ENCODE measurements around the gene RNF31. TPM values are rescaled to one million over a fixed set of nuclear protein-coding genes. Genes with fewer than 3 reads are reported as not detected.

RNF31 gene
- total and polyA plus RNA-seq, 2 of the 13 experiments (the other 11 are each of a cell fraction or from before 2014, with no cell fraction given): 48.2 to 86.8 TPM

DNA sequence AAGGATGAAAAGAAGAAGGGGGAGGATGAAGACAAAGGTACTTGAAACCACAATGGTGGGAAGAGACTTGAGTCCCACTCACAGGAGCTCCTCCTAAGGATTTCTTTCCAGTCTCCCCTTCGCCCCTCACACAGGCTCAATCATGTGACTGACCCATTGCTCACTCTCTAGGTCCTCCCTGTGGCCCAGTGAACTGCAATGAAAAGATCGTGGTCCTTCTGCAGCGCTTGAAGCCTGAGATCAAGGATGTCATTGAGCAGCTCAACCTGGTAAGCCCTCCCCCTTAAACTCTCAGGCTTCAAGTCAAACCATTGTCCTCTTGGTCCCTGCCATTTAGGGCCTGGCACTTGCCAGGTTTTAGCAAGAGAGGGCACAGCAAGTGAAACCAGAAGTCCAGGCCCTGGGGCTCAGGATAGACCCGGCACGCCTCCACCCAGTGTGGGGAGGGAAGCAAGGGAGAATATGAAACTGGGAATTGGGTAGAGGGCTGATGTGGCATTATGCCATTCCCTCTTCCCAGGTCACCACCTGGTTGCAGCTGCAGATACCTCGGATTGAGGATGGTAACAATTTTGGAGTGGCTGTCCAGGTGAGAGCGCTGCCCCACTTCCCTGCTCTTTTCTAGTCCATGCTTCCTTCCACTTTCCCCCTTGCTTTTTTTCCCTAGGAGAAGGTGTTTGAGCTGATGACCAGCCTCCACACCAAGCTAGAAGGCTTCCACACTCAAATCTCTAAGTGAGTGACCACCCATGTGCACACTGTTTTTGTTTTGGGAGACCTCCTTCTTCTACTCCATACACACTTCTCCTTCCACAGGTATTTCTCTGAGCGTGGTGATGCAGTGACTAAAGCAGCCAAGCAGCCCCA lies 9.5 kb upstream of the RNF31 start:
- intact Hi-C loops (cut with micrococcal nuclease; ENCODE audit: unreplicated experiment) (no loop called here), in situ Hi-C loops (cut with HindIII; ENCODE audit: extremely low pct_ligation_motif_present, low pct_unique_long_range_greater_than_20kb) (loop anchor here (25.0 kb wide), 1 partner anchor 825 kb away; the partner anchor contains the start of genes BCL2L2, PABPN1 and PPP1R3E)
- ChIA-PET POLR2A (interaction anchor here (0.9 to 22.7 kb wide), 15 partner anchors 9 to 1043 kb away, joined by 3 to 977 read pairs (median 27); partner anchors contain the start of genes ACIN1, C14orf119, CHMP4A and CIDEB), CTCF (ENCODE audit: low intra/inter-chr PET ratio, low total read pairs) (no interaction called here)
- no peak overlapping the region for H2AFZ ChIP-seq (ENCODE audit: low read length)
- H3K36me3 ChIP-seq (replicated peaks in 1 of 2; ENCODE audit: control insufficient read depth in 1 of 2, insufficient read depth in 2 of 2, low read length in 2 of 2): peaks cover 17 to 26% of the 10 kb centered on the region in 2 experiments
- H3K4me3 ChIP-seq (replicated peaks in 1 of 3; ENCODE audit: insufficient read depth in 1 of 3, low read depth in 2 of 3, low read length in 3 of 3): peak overlapping the region; percentile 91 to 98 (median 93); a peak in 4 of 6 replicates
- ATAC-seq (no peak), FAIRE-seq (no peak), DNase-seq (ENCODE audit: low spot score) (no peak)
- peaks cover 11% of the 10 kb centered on the region for H4K20me1 ChIP-seq (ENCODE audit: insufficient read depth, low read length)
- peak overlapping the region; percentile 75 for H3K27ac ChIP-seq (ENCODE audit: extremely low read length, insufficient read depth, low read length)
- H3K9me3 ChIP-seq (ENCODE audit: low read length): no peaks in the 10 kb centered on the region
- BruUV-seq (replicated peaks): TSS peak; percentile 61
- peak overlapping the region; percentile 97 for H3K4me2 ChIP-seq (ENCODE audit: low read depth, low read length)
- peak overlapping the region; percentile 94 for H3K9ac ChIP-seq (ENCODE audit: insufficient read depth, low read depth, low read length)
- H3K4me1 ChIP-seq (ENCODE audit: insufficient read depth, low read length): peaks cover 59% of the 10 kb centered on the region
- no peaks in the 10 kb centered on the region; a peak in 1 of 5 replicates for H3K27me3 ChIP-seq (ENCODE audit: control insufficient read depth in 1 of 2, insufficient read depth in 2 of 2, low read length in 2 of 2)
- WGBS (ENCODE audit: low lambda C conversion rate): 92% methylated on average over 8 of the region's 8 CpGs
- peaks cover 44% of the 10 kb centered on the region for H3K79me2 ChIP-seq (ENCODE audit: insufficient read depth, low read length)
- TF ChIP-seq ZNF33B (CRISPR knock-in tag; IDR thresholded peaks at IDR 0.05) (no peak), ZNF296 (CRISPR knock-in tag; conservative IDR thresholded peaks at IDR 0.05) (no peak), ZNF280D (CRISPR knock-in tag; IDR thresholded peaks at IDR 0.05) (no peak; the same call in 1 of the 2 replicates), KDM5B (CRISPR knock-in tag; IDR thresholded peaks at IDR 0.05; ENCODE audit: borderline replicate concordance) (no peak), HOXA3 (CRISPR knock-in tag; IDR thresholded peaks at IDR 0.05) (no peak), ZNF350 (CRISPR knock-in tag; IDR thresholded peaks at IDR 0.05; ENCODE audit: borderline replicate concordance, low read depth) (0 out of 2 replicates have a peak, but pooled peaks have one; percentile 9), ZNF382 (CRISPR knock-in tag; IDR thresholded peaks at IDR 0.05; ENCODE audit: borderline replicate concordance) (no peak), GABPA (IDR thresholded peaks at IDR 0.05; ENCODE audit: low read depth, low read length) (no peak), GABPA (CRISPR knock-in tag; IDR thresholded peaks at IDR 0.05; ENCODE audit: low read depth) (no peak), DNMT3B (CRISPR knock-in tag; conservative IDR thresholded peaks at IDR 0.05) (no peak), ZNF225 (CRISPR knock-in tag; IDR thresholded peaks at IDR 0.05) (peak; percentile 13; the same call in 1 of the 2 replicates), ZEB1 (IDR thresholded peaks at IDR 0.05; ENCODE audit: insufficient replicate concordance, low read depth) (no peak), GATA4 (IDR thresholded peaks at IDR 0.05; ENCODE audit: borderline replicate concordance, low read depth) (0 out of 2 replicates have a peak, but pooled peaks have one; percentile 31), TBX3 (IDR thresholded peaks at IDR 0.05; ENCODE audit: borderline replicate concordance) (no peak), ARNT (IDR thresholded peaks at IDR 0.05) (no peak), ZNF317 (CRISPR knock-in tag; IDR thresholded peaks at IDR 0.05) (no peak), SMAD1 (CRISPR knock-in tag; IDR thresholded peaks at IDR 0.05; ENCODE audit: borderline replicate concordance, low read depth) (peak; percentile 49; the same call in 1 of the 2 replicates), SMARCC2 (IDR thresholded peaks at IDR 0.05) (no peak)
- TF ChIP-seq, protein P1, sequence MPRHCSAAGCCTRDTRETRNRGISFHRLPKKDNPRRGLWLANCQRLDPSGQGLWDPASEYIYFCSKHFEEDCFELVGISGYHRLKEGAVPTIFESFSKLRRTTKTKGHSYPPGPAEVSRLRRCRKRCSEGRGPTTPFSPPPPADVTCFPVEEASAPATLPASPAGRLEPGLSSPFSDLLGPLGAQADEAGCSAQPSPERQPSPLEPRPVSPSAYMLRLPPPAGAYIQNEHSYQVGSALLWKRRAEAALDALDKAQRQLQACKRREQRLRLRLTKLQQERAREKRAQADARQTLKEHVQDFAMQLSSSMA (CRISPR knock-in tag; IDR thresholded peaks at IDR 0.05): peak; percentile 55; the same call in 1 of the 2 replicates

Measured in HepG2 (cell line).